Measurements from ENCODE around the gene TMEM88. TPM values are rescaled to one million over a fixed set of nuclear protein-coding genes. Genes with fewer than 3 reads are reported as not detected.

Gene TMEM88
- total and polyA plus RNA-seq, 2 donors (not counting 1 experiment from before 2014, with no cell fraction given): 5.1 to 9.5 TPM

DNA sequence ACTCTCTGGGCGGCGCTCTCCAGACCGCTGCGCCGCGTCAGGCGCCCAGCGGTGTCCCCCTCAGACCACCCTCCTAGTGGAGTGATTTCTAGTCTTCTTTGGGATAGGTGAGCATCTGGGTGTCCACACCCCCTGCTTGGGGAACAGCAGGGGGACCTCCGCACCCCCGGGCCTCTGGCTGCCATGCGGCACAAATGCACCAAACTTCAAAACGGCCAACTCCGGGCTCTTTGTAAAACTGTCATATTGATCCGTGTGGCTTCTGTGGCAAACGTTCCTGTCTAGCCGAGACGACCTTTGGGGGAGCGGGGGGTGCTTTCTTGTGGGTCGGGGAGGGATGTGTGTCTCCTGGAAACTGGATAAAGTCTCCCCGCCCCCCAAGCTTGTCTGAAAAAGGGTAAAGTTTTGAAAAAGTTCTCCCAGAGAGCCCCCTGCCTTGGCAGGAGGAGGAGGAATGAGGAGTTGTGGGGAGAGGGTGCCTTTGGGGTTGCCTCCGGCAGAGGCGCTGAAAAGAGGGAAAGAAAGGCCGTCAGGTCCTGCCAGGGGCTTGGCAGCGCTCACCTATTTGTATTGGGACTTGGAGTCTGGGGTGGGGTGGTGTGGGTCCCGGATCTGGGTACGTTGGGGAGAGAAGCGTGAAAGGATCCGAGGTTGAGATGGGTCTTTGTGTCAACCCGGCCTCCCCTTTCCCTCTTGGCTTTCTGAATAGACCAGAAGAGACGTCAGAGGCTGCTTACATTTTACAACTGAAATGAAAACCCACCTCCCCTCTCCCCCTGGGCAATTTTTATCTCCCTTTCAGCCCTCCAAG lies 31.6 kb downstream of the TMEM88 start:
- peak overlapping the region; percentile 68 for H3K9ac ChIP-seq (ENCODE audit: low read length)
- CTCF ChIA-PET: interaction anchor here (0.8 to 1.4 kb wide), 6 partner anchors 18 to 171 kb away, joined by 3 to 5 read pairs (median 3); partner anchors contain the start of gene RNF227
- Mint-ChIP-seq H3K4me1 (peaks cover 3% of the 10 kb centered on the region), H3K4me3 (no peak overlapping the region), H3K9me3 (ENCODE audit: insufficient read depth) (no peaks in the 10 kb centered on the region), H3K27me3 (no peaks in the 10 kb centered on the region), H3K27ac (no peak overlapping the region)
- H3K79me2 ChIP-seq (ENCODE audit: control insufficient read depth, insufficient read depth, low read length): peaks cover 14% of the 10 kb centered on the region
- peaks cover 0 to 8% of the 10 kb centered on the region in 2 experiments for H3K36me3 ChIP-seq (replicated peaks in 1 of 2; ENCODE audit: control extremely low read depth in 1 of 2, control insufficient read depth in 1 of 2, extremely low read depth in 1 of 2, insufficient read depth in 2 of 2, low read length in 1 of 2)
- H3K4me2 ChIP-seq (replicated peaks; ENCODE audit: low read depth, low read length, poor library complexity, severe bottlenecking): peak overlapping the region; percentile 86
- under 1% methylated on average over 20 of the region's 30 CpGs for WGBS (ENCODE audit: insufficient coverage)
- TF ChIP-seq EZH2 (IDR thresholded peaks at IDR 0.05; ENCODE audit: borderline replicate concordance, insufficient read depth, low read depth, low read length, poor library complexity, severe bottlenecking): no peak
- H3K4me3 ChIP-seq (ENCODE audit: control extremely low read depth in 1 of 5, extremely low read depth in 1 of 5, insufficient read depth in 1 of 5, low read depth in 2 of 5, low read length in 4 of 5): peak overlapping the region; percentile 65 to 95 (median 79)
- H3K4me1 ChIP-seq (ENCODE audit: control insufficient read depth in 2 of 2, insufficient read depth in 2 of 2, low read length in 2 of 2): peaks cover 25 to 42% of the 10 kb centered on the region in 2 donors
- H3K27me3 ChIP-seq (replicated peaks in 1 of 4; ENCODE audit: control extremely low read depth in 1 of 4, control insufficient read depth in 3 of 4, insufficient read depth in 4 of 4, low read length in 3 of 4): no peaks in the 10 kb centered on the region
- DNase-seq (peak; percentile 55), ATAC-seq (ENCODE audit: low read depth) (peak; percentile 3)
- no peaks in the 10 kb centered on the region for H3K9me3 ChIP-seq (ENCODE audit: control extremely low read depth in 1 of 3, control insufficient read depth in 2 of 3, insufficient read depth in 1 of 3, low read length in 2 of 3)
- intact Hi-C loops (cut with micrococcal nuclease): loop anchor here (1.0 to 10.0 kb wide), 4 partner anchors 29 to 142 kb away; partner anchors contain the start of gene CNTROB
- peak overlapping the region; percentile 69 for H2AFZ ChIP-seq (ENCODE audit: insufficient read depth, low read depth, low read length, poor library complexity, severe bottlenecking)
- POLR2A ChIA-PET: interaction anchor here (0.8 to 1.4 kb wide), 2 partner anchors 29 kb away, joined by 4 to 8 read pairs; partner anchors contain the start of genes NAA38 and RNF227
- peak overlapping the region; percentile 46 to 68 for H3K27ac ChIP-seq (ENCODE audit: low read length in 2 of 2)
- no peaks in the 10 kb centered on the region for H4K20me1 ChIP-seq (ENCODE audit: control insufficient read depth, insufficient read depth, low read length, poor library complexity, severe bottlenecking)

DNA sequence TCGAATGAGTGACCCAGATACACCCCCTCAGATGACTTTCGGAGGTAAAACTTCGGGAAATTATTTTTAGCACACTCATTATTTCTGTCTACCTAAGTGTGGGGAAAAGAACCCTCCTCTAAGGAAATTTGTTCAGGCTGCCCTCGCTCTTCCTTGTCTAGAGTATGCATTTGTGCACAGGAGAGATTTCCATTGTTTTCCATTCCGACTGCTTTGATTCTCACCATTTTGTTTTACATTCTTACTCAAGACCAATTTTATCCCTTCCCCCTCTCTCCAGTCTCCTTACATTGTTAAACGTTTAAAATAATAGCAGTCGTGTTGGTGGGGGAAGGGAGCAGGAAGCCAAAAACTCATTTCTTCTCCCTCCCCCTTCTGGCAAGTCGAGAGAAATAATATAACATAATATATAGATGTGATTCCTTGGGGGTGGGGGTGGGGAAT lies 32.2 kb downstream of the TMEM88 start:
- no peak overlapping the region for H3K27ac Mint-ChIP-seq
- Histone ChIP-seq H3K27ac (ENCODE audit: low read length in 2 of 2) (peak overlapping the region; percentile 46 to 68), H3K4me3 (ENCODE audit: control extremely low read depth in 1 of 5, extremely low read depth in 1 of 5, insufficient read depth in 1 of 5, low read depth in 2 of 5, low read length in 4 of 5) (peak overlapping the region; percentile 65 to 95 (median 79)), H3K4me1 (ENCODE audit: control insufficient read depth in 2 of 2, insufficient read depth in 2 of 2, low read length in 2 of 2) (peaks cover 20 to 38% of the 10 kb centered on the region in 2 donors), H3K4me2 (replicated peaks; ENCODE audit: low read depth, low read length, poor library complexity, severe bottlenecking) (peak overlapping the region; percentile 86), H3K27me3 (replicated peaks in 1 of 4; ENCODE audit: control extremely low read depth in 1 of 4, control insufficient read depth in 3 of 4, insufficient read depth in 4 of 4, low read length in 3 of 4) (no peaks in the 10 kb centered on the region), H3K79me2 (ENCODE audit: control insufficient read depth, insufficient read depth, low read length) (peaks cover 14% of the 10 kb centered on the region), H3K9ac (ENCODE audit: low read length) (peak overlapping the region; percentile 68), H3K9me3 (ENCODE audit: control extremely low read depth in 1 of 3, control insufficient read depth in 2 of 3, insufficient read depth in 1 of 3, low read length in 2 of 3) (no peaks in the 10 kb centered on the region), H3K36me3 (replicated peaks in 1 of 2; ENCODE audit: control extremely low read depth in 1 of 2, control insufficient read depth in 1 of 2, extremely low read depth in 1 of 2, insufficient read depth in 2 of 2, low read length in 1 of 2) (peaks cover 0 to 8% of the 10 kb centered on the region in 2 experiments), H4K20me1 (ENCODE audit: control insufficient read depth, insufficient read depth, low read length, poor library complexity, severe bottlenecking) (no peaks in the 10 kb centered on the region), H2AFZ (ENCODE audit: insufficient read depth, low read depth, low read length, poor library complexity, severe bottlenecking) (peak overlapping the region; percentile 69)
- no peak overlapping the region for H3K4me3 Mint-ChIP-seq
- DNase-seq (no peak), ATAC-seq (ENCODE audit: low read depth) (no peak)
- TF ChIP-seq, protein P1, sequence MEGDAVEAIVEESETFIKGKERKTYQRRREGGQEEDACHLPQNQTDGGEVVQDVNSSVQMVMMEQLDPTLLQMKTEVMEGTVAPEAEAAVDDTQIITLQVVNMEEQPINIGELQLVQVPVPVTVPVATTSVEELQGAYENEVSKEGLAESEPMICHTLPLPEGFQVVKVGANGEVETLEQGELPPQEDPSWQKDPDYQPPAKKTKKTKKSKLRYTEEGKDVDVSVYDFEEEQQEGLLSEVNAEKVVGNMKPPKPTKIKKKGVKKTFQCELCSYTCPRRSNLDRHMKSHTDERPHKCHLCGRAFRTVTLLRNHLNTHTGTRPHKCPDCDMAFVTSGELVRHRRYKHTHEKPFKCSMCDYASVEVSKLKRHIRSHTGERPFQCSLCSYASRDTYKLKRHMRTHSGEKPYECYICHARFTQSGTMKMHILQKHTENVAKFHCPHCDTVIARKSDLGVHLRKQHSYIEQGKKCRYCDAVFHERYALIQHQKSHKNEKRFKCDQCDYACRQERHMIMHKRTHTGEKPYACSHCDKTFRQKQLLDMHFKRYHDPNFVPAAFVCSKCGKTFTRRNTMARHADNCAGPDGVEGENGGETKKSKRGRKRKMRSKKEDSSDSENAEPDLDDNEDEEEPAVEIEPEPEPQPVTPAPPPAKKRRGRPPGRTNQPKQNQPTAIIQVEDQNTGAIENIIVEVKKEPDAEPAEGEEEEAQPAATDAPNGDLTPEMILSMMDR (IDR thresholded peaks at IDR 0.05): no peak
- no peak for TF ChIP-seq EZH2 (IDR thresholded peaks at IDR 0.05; ENCODE audit: borderline replicate concordance, insufficient read depth, low read depth, low read length, poor library complexity, severe bottlenecking)
- ChIA-PET CTCF (interaction anchor here (1.4 kb wide), 2 partner anchors 28 to 102 kb away, joined by 3 read pairs; partner anchors contain the start of gene RNF227), POLR2A (interaction anchor here (1.4 kb wide), 1 partner anchor 30 kb away, joined by 8 read pairs; the partner anchor contains the start of gene NAA38)
- H3K4me1 Mint-ChIP-seq: peaks cover 3% of the 10 kb centered on the region
- no peaks in the 10 kb centered on the region for H3K9me3 Mint-ChIP-seq (ENCODE audit: insufficient read depth)
- WGBS (ENCODE audit: insufficient coverage): no CpG with 5 or more reads among the region's 8 CpGs
- no peaks in the 10 kb centered on the region for H3K27me3 Mint-ChIP-seq
- intact Hi-C loops (cut with micrococcal nuclease): loop anchor here (1.0 to 10.0 kb wide), 4 partner anchors 28 to 142 kb away; partner anchors contain the start of gene CNTROB
